Body of pancreas (tissue), 4 donors: ENCODE results near the gene KRT82. TPM values are rescaled to one million over a fixed set of nuclear protein-coding genes. Genes with fewer than 3 reads are reported as not detected.

Source experiments
- ATAC-seq: fragments of 150-250 bp; one replicate; pipeline ENCODE4 v1.9.1; 2016
- DNase-seq, 4 donors: peaks; one replicate each; pipeline ENCODE4 v3.0.0-alpha.2; 2019
- H3K27ac ChIP-seq, 4 donors: fragments of 200-600 bp; sonication (generic); 1 replicate in 3 of 4; 2 replicates in 1 of 4; pipeline versions ENCODE4 v1.5.1 to v1.6.1; 2016 to 2019; ENCODE audit warnings: mild to moderate bottlenecking in 1 of 4, mixed read lengths in 1 of 4, moderate library complexity in 1 of 4
- H3K27me3 ChIP-seq, 2 donors: fragments of 200-600 bp; sonication (generic); one replicate each; pipeline ENCODE4 v1.6.0; 2016; ENCODE audit warnings: mild to moderate bottlenecking in 1 of 2
- H3K36me3 ChIP-seq, 2 donors: fragments of 200-600 bp; sonication (generic); replicated peaks in 1 of 2; 2 replicates each; pipeline ENCODE4 v1.5.1; 2016; ENCODE audit warnings: low read depth in 2 of 2; ENCODE audit not compliant: insufficient read depth in 1 of 2
- H3K4me1 ChIP-seq: fragments of 200-600 bp; sonication (generic); one replicate; pipeline ENCODE4 v1.6.0; 2016
- H3K4me3 ChIP-seq, 2 donors: fragments of 200-600 bp; sonication (generic); 1 replicate in 1 of 2; 2 replicates in 1 of 2; pipeline ENCODE4 v1.5.1; 2016 to 2019
- H3K9me3 ChIP-seq, 3 donors: fragments of 200-600 bp; sonication (generic); 1 replicate in 2 of 3; 2 replicates in 1 of 3; pipeline ENCODE4 v1.5.1; 2016
- POLR2A ChIP-seq, 3 donors: fragments of 450-650 bp; IDR thresholded peaks; one replicate each; pipeline ENCODE4 v1.6.1; 2016; ENCODE audit warnings: antibody characterized with exemption in 3 of 3, mild to moderate bottlenecking in 2 of 3
- WGBS, 2 donors: methylation state at CpG; one replicate each; pipeline ENCODE4 v1.1.5; 2017; 5-methylcytosine and 5-hydroxymethylcytosine counted together
- intact Hi-C: fragments of 100-400 bp; cut with DNase I; formaldehyde crosslinking; loops from one replicate; pipeline ENCODE4 v1.15.1; 2023
- total RNA-seq, 2 donors: library from RNA; depleted of rRNA; stranded (reverse); fragments of >200 nt; gene quantifications; one replicate each; pipeline ENCODE4 v1.1.0, GENCODE V29; 2016
- TF ChIP-seq, protein P1 (sequence below), 7 experiments: fragments of 450-650 bp in 4 of 7; fragments of 200-600 bp in 3 of 7; sonication (generic) in 3 of 7; IDR thresholded peaks; one replicate each; pipeline ENCODE4 v1.5.1; 2016 to 2019; ENCODE audit warnings: antibody characterized with exemption in 7 of 7

KRT82 gene
- total RNA-seq, 2 donors from 2014 or later = not detected

DNA sequence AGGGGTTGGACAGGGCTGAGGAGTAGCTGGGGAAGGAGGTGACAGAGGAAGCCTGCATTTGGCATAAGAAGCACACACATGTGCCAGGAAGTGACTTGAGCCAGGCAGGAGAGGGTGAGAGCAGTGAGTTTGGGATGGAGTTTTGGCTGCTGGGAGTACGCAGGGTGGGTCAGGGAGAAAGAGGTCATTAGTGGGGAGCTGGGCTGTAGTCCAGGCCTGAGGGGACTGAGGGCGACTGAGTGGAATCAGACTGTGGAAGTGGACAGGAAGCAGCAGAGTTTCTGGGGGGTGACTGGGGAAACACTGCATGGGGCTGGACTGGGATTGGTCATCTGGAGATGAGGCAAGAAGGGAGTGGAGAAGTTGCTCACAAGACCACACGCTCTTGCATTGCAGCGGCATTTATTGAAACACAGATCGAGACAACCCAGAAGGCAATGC, 46.5 kb downstream of the KRT82 start:
- TF ChIP-seq POLR2A (IDR thresholded peaks at IDR 0.05) = no peak
- TF ChIP-seq, protein P1, sequence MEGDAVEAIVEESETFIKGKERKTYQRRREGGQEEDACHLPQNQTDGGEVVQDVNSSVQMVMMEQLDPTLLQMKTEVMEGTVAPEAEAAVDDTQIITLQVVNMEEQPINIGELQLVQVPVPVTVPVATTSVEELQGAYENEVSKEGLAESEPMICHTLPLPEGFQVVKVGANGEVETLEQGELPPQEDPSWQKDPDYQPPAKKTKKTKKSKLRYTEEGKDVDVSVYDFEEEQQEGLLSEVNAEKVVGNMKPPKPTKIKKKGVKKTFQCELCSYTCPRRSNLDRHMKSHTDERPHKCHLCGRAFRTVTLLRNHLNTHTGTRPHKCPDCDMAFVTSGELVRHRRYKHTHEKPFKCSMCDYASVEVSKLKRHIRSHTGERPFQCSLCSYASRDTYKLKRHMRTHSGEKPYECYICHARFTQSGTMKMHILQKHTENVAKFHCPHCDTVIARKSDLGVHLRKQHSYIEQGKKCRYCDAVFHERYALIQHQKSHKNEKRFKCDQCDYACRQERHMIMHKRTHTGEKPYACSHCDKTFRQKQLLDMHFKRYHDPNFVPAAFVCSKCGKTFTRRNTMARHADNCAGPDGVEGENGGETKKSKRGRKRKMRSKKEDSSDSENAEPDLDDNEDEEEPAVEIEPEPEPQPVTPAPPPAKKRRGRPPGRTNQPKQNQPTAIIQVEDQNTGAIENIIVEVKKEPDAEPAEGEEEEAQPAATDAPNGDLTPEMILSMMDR (IDR thresholded peaks at IDR 0.05) = no peak
- no peaks in the 10 kb centered on the region for H3K9me3 ChIP-seq
- no peak for DNase-seq
- ATAC-seq = no peak
- H3K4me3 ChIP-seq = no peak overlapping the region
- intact Hi-C loops = no loop called here
- no peaks in the 10 kb centered on the region for H3K36me3 ChIP-seq
- no peak overlapping the region for H3K27ac ChIP-seq
- no peaks in the 10 kb centered on the region for H3K4me1 ChIP-seq
- 79 to 82% methylated on average over 5 of the region's 5 CpGs for WGBS, 2 donors
- no peaks in the 10 kb centered on the region for H3K27me3 ChIP-seq

- H3K36me3 ChIP-seq = no peaks in the 10 kb centered on the region
- DNase-seq = no peak
- TF ChIP-seq POLR2A (IDR thresholded peaks at IDR 0.05) = no peak
- TF ChIP-seq, protein P1 (IDR thresholded peaks at IDR 0.05) = no peak
- 75 to 81% methylated on average over 5 of the region's 5 CpGs for WGBS, 2 donors
- H3K4me1 ChIP-seq = no peaks in the 10 kb centered on the region
- no peaks in the 10 kb centered on the region for H3K27me3 ChIP-seq
- intact Hi-C loops = no loop called here
- no peak for ATAC-seq
- H3K4me3 ChIP-seq = no peak overlapping the region
- H3K27ac ChIP-seq = no peak overlapping the region
- no peaks in the 10 kb centered on the region for H3K9me3 ChIP-seq
Observed at GRCh38 chr12:52358575-52359350, 47.4 kb downstream of the KRT82 start.

DNA sequence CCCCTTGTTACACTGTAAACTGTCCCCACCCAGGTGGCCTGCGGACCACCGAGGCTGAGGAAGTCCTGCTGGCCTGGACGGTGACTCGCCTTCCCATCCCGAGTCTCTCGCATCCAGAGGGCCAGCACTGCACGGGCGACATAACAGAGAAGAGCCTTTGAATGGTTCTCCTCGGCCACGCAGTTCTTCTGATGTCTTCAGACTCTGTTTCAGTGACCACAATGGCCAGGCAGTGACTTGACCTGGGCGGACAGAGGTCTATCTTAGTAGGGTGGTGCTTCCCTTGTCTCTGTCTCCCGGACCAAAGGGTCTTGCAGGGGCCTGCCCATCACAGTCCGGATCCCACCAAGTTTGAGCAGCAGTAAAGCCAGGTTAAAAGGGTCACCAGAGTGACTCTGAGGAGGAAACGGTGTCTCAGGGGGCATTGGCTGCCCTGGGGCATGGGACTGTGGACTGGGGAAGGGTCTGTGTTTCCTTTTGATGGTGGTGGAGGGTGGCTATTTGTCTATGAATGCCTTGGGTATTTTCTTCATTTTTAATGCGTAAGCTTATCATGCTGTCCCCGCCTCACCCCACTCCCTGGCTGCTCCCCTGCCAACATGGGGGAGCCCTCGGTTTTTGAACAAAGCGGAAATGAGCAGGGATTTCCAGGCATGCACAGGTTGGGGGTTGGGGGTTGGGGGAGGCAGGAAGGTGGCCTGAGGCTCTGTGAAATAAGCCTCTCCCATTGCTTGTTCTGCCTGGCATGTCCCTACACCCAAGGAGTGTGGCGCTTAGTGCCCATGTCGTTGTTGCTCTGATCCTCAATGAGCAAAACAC, 49.2 kb downstream of the KRT82 start:
- 86% methylated on average over 18 to 20 of the region's 20 CpGs for WGBS, 2 donors

GRCh38 chr12:52356031-52356761, 49.9 kb downstream of the KRT82 start:
- no peak for DNase-seq
- no peak for ATAC-seq
- Histone ChIP-seq H3K27ac (no peak overlapping the region), H3K9me3 (no peaks in the 10 kb centered on the region), H3K4me1 (peaks cover 6% of the 10 kb centered on the region), H3K27me3 (no peaks in the 10 kb centered on the region), H3K4me3 (no peak overlapping the region), H3K36me3 (no peaks in the 10 kb centered on the region)
- TF ChIP-seq, protein P1 (IDR thresholded peaks at IDR 0.05) = no peak
- no peak for TF ChIP-seq POLR2A (IDR thresholded peaks at IDR 0.05)
- intact Hi-C loops = no loop called here
- 85 to 89% methylated on average over 10 to 46 of the region's 56 CpGs for WGBS, 2 donors

More for the DNA sequence above, 49.2 kb downstream of the KRT82 start:
- intact Hi-C loops = no loop called here
- Histone ChIP-seq H3K27me3 (no peaks in the 10 kb centered on the region), H3K9me3 (no peaks in the 10 kb centered on the region), H3K36me3 (no peaks in the 10 kb centered on the region), H3K4me3 (no peak overlapping the region), H3K4me1 (no peaks in the 10 kb centered on the region), H3K27ac (no peak overlapping the region)
- TF ChIP-seq, protein P1 (IDR thresholded peaks at IDR 0.05) = no peak
- TF ChIP-seq POLR2A (IDR thresholded peaks at IDR 0.05) = no peak
- DNase-seq (no peak), ATAC-seq (no peak)
